Hippocampal formation (tissue), 2 donors: Measurements from ENCODE around the gene FOXP2.

Experiments used
- DNase-seq, 2 donors: peaks; one replicate each; lab custom pipeline; 2025; lab: John Stamatoyannopoulos, UW

FOXP2 gene

GRCh38 chr7:114653364-114654088 lies 238.9 kb downstream of the FOXP2 start:
- DNase-seq, result no peak

- no peak for DNase-seq
These were observed 241.9 kb downstream of the FOXP2 start for GRCh38 chr7:114656466-114656865.

- no peak for DNase-seq
These were observed 242.7 kb downstream of the FOXP2 start for GRCh38 chr7:114657279-114657678.

- DNase-seq, result no peak
These were observed 243.6 kb downstream of the FOXP2 start for GRCh38 chr7:114658216-114658615.

GRCh38 chr7:114659409-114660125 lies 245.0 kb downstream of the FOXP2 start:
- DNase-seq, result no peak

GRCh38 chr7:114660126-114660486 lies 245.5 kb downstream of the FOXP2 start:
- no peak for DNase-seq

GRCh38 chr7:114660753-114661152 lies 246.1 kb downstream of the FOXP2 start:
- no peak for DNase-seq

GRCh38 chr7:114662002-114662677 lies 247.5 kb downstream of the FOXP2 start:
- DNase-seq, result no peak

GRCh38 chr7:114663502-114663901 lies 248.9 kb downstream of the FOXP2 start:
- peak in 1 of 2 donors; percentile 22 for DNase-seq

- no peak for DNase-seq
These were observed 256.1 kb downstream of the FOXP2 start for GRCh38 chr7:114670676-114671075.

- DNase-seq, result no peak
These were observed 257.0 kb downstream of the FOXP2 start for GRCh38 chr7:114671563-114672123.

GRCh38 chr7:114678116-114678515 lies 263.5 kb downstream of the FOXP2 start:
- DNase-seq, result no peak

GRCh38 chr7:114687238-114687637 lies 272.6 kb downstream of the FOXP2 start:
- no peak for DNase-seq

GRCh38 chr7:114688443-114689055 lies 273.9 kb downstream of the FOXP2 start:
- DNase-seq, result no peak

- DNase-seq, result no peak
These were observed 274.8 kb downstream of the FOXP2 start for GRCh38 chr7:114689406-114689805.

- no peak for DNase-seq
These were observed 277.0 kb downstream of the FOXP2 start for GRCh38 chr7:114691605-114692004.

- no peak for DNase-seq
These were observed 280.6 kb downstream of the FOXP2 start for GRCh38 chr7:114695182-114695581.

GRCh38 chr7:114700247-114700928 lies 285.8 kb downstream of the FOXP2 start:
- DNase-seq, result no peak

- no peak for DNase-seq
These were observed 289.1 kb downstream of the FOXP2 start for GRCh38 chr7:114703677-114704076.

- no peak for DNase-seq
These were observed 294.0 kb downstream of the FOXP2 start for GRCh38 chr7:114708646-114709045.

GRCh38 chr7:114710499-114710898 lies 295.9 kb downstream of the FOXP2 start:
- no peak for DNase-seq

- no peak for DNase-seq
These were observed 296.6 kb downstream of the FOXP2 start for GRCh38 chr7:114711241-114711640.
